H1 (cell line): Measurements from ENCODE around the gene DARS2. TPM values are rescaled to one million over a fixed set of nuclear protein-coding genes. Genes with fewer than 3 reads are reported as not detected.

Experiments used
- CHD7 ChIP-seq: fragments of 300-600 bp; sonication (generic); IDR thresholded peaks from 2 replicates; pipeline ENCODE4 v1.7.1; 2012; ENCODE audit warnings: low read length, moderate library complexity, mild to moderate bottlenecking, inconsistent platforms; ENCODE audit not compliant: insufficient replicate concordance
- EGR1 ChIP-seq: IDR thresholded peaks from 2 replicates; pipeline ENCODE4 v1.6.1; 2011; ENCODE audit warnings: low read depth, low read length, borderline replicate concordance
- EP300 ChIP-seq, 2 experiments: IDR thresholded peaks; 1 replicate in 1 of 2; 2 replicates in 1 of 2; pipeline ENCODE4 v1.6.1; 2011 to 2012; ENCODE audit warnings: low read depth in 2 of 2, low read length in 2 of 2, mild to moderate bottlenecking in 2 of 2, borderline replicate concordance in 1 of 2, inconsistent platforms in 1 of 2, moderate library complexity in 1 of 2
- EZH2 ChIP-seq: fragments of 200-600 bp; sonication (generic); IDR thresholded peaks from 2 replicates; pipeline ENCODE4 v1.7.1; 2012; ENCODE audit warnings: low read depth, mild to moderate bottlenecking, moderate library complexity, low read length, inconsistent platforms; ENCODE audit not compliant: severe bottlenecking
- MAFK ChIP-seq: IDR thresholded peaks from 2 replicates; pipeline ENCODE4 v1.6.1; 2012; ENCODE audit warnings: low read depth, mild to moderate bottlenecking, improper control_type of control experiment, low read length
- polyA plus RNA-seq, 7 experiments: library from polyadenylated mRNA; depleted of rRNA in 3 of 7; stranded (reverse) in 5 of 7; unstranded in 2 of 7; fragments of >200 nt in 5 of 7; fragments of 200-250 nt in 2 of 7; gene quantifications; 1 replicate in 5 of 7; 2 replicates in 1 of 7; 4 replicates in 1 of 7; pipeline versions ENCODE4 v1.2.1 to v1.2.3, GENCODE V29; 2011 to 2013; ENCODE audit warnings: missing spikeins in 2 of 7, mixed read lengths in 2 of 7
- total RNA-seq: library from RNA; stranded (reverse); fragmentation: NEBNext Ultra II Directional; extraction: Animal tissue kit (Norgen Biotek cat#: 25700); gene quantifications from 2 replicates; pipeline ENCODE4 v1.2.1, GENCODE V29; 2021
- TF ChIP-seq, protein P1 (sequence below): IDR thresholded peaks from 2 replicates; pipeline ENCODE4 v1.6.1; 2012; ENCODE audit warnings: low read length, inconsistent platforms

Gene DARS2
- total and polyA plus RNA-seq, 2 of the 8 experiments (the other 6 are each of a cell fraction or from before 2014, with no cell fraction given), result 21.0 to 35.2 TPM

- TF ChIP-seq EZH2 (no peak), EGR1 (0 out of 2 replicates have a peak, but pooled peaks have one; percentile 6), EP300 (IDR thresholded peaks at IDR 0.05; ENCODE audit: borderline replicate concordance in 1 of 2, low read depth in 2 of 2, low read length in 2 of 2) (no peak), CHD7 (no peak), MAFK (no peak)
- TF ChIP-seq, protein P1, sequence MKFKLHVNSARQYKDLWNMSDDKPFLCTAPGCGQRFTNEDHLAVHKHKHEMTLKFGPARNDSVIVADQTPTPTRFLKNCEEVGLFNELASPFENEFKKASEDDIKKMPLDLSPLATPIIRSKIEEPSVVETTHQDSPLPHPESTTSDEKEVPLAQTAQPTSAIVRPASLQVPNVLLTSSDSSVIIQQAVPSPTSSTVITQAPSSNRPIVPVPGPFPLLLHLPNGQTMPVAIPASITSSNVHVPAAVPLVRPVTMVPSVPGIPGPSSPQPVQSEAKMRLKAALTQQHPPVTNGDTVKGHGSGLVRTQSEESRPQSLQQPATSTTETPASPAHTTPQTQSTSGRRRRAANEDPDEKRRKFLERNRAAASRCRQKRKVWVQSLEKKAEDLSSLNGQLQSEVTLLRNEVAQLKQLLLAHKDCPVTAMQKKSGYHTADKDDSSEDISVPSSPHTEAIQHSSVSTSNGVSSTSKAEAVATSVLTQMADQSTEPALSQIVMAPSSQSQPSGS, result peak; percentile 86; the same call in 1 of the 2 replicates
These were observed 37.3 kb downstream of the DARS2 start (continued) for GRCh38 chr1:173861731-173862145.
